GM19099 (cell line): ENCODE measurements around the gene ATRNL1.

Experiments used
- POLR2A ChIP-seq: IDR thresholded peaks from 3 replicates; pipeline ENCODE4 v1.6.1; 2011; ENCODE audit warnings: low read depth; ENCODE audit not compliant: insufficient read length; ENCODE audit errors: extremely low read depth

ATRNL1 gene

DNA sequence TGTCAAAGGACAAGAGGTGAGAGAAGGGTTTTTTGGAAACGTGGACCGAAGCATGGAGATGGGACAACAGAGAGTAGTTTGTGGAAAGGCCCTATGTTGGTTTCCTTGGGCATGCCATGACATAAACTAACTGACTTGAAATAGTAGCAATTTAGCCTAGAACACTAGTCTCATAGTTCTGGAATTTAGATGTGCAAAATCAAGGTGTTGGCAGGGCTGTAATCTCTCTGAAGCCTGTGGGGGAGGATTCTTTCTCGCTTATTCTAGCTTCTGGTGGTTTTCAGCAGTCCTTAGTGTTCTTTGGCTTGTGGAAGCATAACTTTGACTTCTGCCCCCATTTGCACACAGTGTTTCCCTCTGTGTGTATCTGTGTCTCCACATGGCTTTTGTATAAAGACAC is 896.5 kb downstream of the ATRNL1 start:
- TF ChIP-seq POLR2A = no peak

DNA sequence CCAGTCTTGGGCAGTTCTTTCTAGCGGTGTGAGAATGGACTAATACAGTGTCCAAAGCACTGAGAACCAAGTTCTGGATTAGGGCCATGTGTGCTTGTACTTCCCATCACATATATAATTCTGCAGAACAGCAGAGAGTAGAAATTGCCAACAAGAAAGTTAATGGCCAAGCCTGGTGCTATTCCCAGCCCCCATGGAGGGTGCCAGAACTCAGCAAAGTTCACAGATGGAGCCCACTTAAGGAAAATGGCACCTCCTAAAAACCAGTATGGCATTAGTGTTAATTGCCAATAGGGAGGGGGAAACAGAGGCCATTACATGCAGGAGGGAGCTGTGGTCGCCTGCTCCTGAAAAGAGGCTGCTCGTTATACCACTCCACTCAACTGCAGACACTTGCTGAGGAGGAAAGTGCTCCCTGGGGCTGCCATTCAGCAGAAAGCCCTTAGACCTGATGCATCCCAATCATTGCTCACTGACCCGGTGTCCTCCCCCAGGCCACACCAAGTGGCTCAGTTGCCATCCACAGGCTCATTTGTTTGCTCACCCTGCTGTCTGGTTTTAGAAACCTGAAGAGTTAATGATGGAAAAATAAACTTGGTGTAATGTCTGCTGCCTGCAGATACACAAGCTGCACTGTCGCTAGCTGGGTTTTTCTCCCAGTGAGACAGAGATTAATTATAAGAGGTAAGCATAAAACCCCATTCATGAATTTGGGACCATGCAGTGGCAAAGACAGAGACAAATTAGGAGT is 899.2 kb downstream of the ATRNL1 start:
- no peak for TF ChIP-seq POLR2A

DNA sequence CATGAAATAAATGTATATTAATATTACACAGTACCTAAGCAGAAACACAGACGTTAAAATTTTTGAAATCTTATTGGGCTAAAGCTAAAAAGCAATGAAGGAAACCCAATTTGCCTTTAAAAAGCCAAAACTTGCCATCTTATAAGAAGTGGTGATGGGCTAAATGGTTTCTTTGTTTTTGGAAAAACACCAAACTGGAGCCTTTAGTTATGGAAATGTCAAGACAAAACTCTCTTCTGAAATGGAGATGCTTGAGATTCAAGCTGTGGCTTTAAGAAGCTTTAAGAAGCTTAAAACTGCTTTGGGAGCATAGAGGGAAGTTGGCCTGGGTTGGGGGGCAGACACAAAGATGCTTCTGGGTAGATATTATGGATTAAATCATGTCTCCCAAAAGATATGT is 902.9 kb downstream of the ATRNL1 start:
- TF ChIP-seq POLR2A = no peak

DNA sequence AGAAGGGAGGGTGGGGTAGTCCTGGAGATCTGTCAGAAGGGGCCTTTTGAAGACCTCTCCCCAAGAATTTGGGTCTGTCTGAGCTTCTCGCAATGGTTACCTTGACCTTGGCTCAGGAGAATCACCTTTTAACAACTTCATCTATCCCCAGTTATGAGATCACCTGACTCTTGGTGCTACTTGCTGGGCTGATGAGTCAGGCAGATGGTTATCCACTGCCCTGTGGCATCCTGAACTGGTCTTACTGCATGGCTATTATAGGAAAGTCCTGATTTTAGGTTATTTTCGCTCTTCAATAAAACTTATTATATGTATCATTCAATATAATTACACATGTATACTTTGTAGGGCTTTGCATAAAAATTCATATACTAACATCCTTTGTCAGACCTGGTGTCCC is 905.1 kb downstream of the ATRNL1 start:
- no peak for TF ChIP-seq POLR2A
